G401.6 (cell line): ENCODE data around the gene HERC2.

Experiments used
- FAIRE-seq: peaks from 2 replicates; lab custom pipeline; 2012; peaks lifted over from hg19 to GRCh38; lab: Jason Lieb, UNC

Gene HERC2

DNA sequence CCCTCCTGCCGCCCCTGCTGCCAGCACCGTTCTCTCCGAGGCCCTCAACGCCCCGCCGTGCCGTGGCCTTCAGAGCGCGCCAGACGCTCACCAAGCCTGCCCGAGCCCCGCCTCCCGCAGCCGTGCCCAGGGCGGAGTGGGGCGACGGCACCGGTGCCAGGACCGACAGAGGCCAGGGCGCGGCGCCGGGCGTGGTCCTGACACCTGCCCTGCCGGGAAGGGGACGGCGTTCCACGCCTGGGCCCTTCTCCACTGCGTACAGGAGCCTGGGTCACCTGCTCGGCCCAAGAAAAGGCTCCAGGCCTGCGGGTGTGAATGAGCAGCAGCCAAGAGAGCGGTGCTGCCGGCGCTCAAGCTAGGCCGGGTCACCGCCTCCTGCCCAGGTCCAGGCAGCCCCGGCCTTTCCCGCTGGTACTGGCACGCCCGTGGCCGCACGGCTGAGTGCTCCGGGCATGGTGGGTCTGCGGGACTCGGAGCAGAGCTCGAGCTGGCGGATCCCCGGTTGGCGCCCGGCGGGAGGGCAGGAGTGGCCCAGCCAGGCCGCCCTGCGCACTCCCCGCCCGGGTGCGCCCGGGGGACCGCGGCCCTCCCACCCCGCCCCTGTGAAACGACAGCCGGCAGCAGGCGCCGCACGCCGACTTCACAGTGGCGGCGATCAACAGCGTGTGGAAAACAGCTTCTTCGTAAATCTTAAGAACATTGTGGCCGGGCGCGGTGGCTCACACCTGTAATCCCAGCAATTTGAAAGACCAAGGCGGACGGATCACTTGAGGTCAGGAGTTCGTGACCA, 227.1 kb downstream of the HERC2 start:
- no peak for FAIRE-seq

DNA sequence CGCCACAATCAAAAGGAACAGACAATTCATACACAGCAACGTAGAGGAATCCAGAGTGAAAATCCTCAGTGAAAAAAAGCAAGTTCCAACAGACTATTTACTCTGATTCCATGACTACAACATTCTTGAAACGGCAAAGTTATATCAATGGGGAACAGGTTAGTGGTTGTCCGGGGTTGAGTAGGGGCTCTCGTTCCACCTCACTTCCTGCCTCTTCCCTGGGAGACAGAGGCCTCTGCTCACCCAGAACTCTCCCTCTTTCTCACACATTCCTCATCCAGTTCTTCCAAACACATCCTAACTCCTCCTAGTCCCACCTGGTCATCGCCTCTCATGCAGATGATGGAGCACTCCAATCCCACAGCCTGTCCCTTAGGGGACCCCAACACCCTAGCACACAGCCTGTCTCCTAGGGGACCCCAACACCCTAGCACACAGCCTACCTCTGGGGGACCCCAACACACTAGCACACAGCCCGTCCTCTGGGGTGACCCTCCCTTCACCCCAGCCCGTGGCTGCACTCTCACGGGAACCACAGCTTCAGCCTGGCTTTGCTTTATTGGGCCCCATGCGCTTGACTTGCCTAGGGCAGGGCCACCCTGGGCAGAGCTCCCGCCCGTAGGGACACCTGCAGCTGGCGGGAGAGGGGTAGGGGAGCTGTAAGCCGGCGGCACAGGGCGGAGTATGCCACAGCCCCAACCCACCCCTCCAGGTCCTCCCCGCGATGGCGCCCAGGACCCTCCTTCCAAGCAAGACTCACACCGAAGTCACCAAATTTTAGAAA, 228.0 kb downstream of the HERC2 start:
- FAIRE-seq, result no peak

GRCh38 chr15:28091313-28091712, 230.7 kb downstream of the HERC2 start:
- FAIRE-seq, result no peak

DNA sequence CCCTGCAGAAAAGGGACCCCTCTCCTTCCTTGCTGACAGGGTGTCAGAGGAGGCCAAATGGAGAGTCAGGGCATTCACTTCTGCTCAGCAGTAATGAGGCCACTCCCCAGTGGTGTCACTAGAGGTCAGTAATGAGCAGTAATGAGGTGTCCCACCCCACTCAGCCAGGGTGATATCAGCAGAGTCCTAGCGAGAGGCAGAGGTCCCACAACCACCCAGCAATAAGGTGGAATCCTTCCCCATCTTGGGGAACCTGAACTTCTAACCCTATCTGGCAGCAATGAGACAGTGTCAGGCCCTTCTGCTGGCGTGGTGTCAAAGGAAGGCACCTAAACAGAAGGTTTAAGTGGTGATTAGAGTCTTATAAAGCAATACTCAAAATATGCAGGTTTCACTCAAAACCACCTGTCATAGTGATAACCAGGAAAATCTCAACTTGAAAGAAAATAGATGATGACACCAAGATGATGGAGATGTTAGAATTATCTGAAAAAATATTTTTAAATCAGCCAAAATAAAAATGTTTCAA, 235.7 kb downstream of the HERC2 start:
- FAIRE-seq, result peak; percentile 78

DNA sequence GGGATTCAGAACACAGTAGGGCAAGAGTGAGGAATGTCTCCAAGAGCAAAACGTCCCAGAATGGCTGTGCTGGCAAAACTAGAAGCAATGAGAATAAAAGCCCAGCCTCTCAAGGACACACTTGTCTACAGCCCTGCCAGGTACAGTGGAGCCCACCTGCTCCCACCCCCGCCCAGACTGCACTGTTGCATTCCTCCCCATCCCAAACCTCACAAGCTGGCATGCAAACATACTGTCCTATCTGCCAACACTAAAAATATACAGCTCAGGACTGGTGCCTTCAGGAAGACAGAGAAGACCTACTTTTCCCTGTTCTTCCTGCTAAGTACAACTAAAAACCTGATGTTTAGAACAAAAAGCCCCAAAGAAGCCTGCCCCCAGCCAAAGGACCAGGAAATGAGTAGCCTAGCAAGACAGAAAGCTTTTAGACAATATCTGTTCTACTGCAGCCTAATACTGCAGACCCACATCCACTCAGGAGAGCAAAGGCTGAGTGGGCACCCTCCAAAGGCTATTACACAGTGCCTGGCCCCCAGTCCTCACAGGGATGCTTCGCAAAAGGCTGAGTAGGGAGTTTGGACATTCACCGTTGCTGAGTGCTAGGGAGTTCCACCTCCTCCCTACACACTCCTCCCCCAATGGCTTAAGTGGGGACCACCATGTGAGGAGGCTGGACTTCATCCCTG, 236.3 kb downstream of the HERC2 start:
- no peak for FAIRE-seq

DNA sequence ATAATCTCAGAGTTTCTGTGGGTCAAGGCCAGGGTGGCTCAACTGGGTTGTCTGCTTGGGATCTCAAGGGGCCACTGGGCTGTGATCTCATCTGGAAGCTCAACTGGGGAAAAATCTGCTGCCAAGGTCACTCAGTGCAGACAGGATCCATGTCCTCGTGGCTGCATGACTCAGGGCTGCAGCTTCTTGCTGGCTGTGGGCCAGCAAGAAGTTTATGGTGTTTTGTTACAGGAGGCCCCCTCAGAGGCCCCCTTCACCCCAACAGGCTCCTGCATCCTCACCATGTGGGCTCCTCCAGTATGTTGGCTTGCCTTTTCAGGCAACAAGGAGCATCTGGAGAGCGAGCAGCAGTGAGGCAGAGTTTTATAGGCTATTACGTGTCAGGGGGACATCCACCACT, 237.4 kb downstream of the HERC2 start:
- no peak for FAIRE-seq

DNA sequence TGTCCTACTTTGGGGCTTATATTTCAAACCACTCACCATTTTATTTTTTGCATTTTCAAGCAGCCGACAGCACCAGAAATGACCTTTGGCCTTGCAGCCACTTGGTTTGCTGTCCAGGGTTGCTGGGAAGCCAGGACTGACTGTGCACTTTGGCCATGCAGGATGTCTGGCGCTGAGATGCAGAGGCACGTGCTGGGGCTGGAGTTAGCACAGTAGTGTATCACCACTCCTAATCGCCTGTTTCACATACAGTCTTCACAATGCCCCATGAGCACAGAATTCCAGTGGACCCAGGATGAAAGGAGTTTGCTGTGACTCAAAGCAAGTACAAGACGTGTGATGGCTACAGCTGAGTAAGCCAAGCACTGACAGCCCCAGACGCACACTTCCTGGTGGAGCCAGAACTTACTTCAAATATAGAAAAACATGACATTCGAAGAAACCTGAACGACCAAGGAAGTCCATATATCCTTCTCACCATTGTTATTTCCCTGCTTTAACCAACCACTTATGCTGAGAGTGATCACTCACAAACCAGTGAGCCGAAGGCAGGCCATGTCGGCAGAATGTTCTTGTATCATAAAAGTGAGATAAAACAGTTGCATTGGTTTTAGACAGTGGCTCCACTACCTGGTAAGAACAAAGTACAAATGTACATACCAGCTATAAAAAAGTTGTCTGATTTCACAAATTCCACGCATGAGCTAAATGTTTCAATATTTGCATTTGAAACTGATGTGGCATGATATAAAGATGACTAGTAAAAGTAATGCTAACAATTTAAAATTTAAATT, 238.9 kb downstream of the HERC2 start:
- no peak for FAIRE-seq

DNA sequence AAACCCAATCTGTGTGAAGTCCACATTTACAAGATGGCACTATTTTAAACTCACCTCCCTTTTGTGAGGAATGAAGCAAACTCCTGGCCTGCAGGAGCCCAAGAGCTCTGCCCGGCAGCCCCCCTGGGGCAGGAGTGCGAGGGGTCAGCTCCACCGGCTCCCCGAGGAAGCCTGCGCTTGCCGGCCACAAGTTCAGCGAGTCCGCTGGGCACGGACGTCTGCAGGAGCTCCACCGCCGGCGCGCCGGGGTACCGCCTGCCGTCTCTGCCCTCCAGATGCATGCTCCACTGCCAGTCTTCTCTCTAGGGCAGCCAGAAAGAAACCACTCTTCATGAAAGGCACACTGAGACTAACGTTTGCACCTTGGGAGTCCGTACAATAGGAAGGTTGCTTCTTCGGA, 240.4 kb downstream of the HERC2 start:
- no peak for FAIRE-seq

DNA sequence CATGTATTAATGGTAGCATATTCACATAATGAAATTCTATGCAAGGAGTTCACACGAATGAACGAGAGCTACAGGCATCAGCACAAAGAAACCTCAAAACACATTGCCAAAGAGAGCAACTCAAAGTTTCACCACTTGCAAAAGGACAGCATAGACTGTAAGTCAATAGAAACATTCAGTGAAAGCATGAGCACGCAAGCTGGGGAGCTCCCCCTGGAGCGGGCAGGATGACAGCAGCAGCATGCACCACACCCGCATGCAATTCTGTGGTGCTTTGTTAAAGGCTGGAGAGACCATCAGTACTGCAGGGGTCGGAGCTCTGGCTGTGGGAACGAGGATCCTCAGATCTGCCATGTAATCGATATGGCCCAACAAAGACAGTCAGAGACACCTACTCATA, 241.6 kb downstream of the HERC2 start:
- no peak for FAIRE-seq

- no peak for FAIRE-seq
Measured at GRCh38 chr15:28079313-28079969, 242.5 kb downstream of the HERC2 start.

DNA sequence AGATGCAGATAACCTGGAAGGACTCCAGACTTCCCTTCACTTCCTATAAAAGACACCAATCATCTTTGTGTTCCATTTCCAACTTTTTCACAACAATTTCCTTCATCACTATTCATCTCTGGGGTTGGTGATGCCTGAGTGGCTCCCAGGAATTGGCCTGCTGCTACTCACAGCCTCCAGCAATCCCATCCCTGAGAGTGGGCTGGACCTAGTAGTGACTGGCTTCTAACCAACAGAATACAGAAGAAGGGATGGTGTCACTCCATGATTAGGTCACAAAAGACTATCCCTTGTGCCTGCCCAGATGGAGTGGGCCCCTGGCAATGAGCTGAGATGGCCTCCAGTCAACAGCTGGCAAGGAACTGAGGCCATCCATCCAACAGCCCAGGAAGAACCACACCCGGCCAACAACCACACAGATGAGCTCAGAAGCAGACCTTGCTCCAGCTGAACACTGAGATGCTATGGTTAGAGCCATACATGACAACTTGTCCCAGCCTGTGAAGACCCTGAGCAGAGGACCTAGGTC, 243.7 kb downstream of the HERC2 start:
- FAIRE-seq, result no peak

DNA sequence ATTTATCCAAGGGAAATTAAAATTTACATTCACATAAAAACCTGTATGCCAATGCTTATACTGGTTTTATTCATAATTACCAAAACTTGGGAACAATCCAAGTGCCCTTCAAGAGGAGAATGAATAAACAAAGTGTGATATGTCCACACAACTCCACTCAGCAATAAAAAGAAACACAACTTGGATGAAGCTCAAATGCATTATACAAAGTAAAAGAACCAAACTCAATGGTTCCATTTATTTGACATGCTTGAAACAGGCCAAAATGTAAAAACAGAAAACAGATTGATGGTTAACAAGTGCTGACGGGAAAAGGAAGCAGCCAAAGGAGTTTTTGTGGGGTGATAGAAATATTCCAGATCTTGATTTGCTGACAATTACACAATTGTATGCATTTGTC, 246.4 kb downstream of the HERC2 start:
- no peak for FAIRE-seq

DNA sequence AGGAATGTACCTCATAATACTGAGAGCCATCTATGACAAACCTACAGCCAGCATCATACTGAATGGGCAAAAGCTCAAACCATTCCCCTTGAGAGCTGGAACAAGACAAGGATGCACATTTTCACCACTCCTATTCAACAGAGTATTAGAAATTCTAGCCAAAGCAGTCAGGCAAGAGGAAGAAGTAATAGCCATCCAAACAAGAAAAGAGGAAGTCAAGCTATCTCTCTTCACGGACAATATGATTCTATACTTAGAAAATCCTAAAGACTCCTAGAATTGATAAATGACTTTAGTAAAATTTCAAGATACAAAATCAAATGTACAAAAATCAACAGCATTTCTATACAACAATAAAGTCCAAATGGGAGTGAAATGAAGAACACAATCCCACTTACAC, 253.0 kb downstream of the HERC2 start:
- FAIRE-seq, result no peak

GRCh38 chr15:28066231-28066630, 255.7 kb downstream of the HERC2 start:
- no peak for FAIRE-seq
